Activated T-cell treated with anti-CD3 and anti-CD28 coated beads, Interleukin-2, amount 50 U/mL, for 4 hours (primary cell): ENCODE measurements around the gene HMGB1. TPM values are rescaled to one million over a fixed set of nuclear protein-coding genes. Genes with fewer than 3 reads are reported as not detected.

Experiments
- ATAC-seq, 2 donors: fragments of 200-7000 bp; cut with Tn5 transposase; one replicate each; pipeline ENCODE4 v1.10.0; 2021
- DNase-seq: peaks from one replicate; pipeline ENCODE4 v3.0.0-alpha.2; 2020
- H3K27me3 Mint-ChIP-seq: one replicate; pipeline ENCODE4 v1.8.0; 2021; ENCODE audit warnings: low read depth, mixed read lengths
- H3K36me3 Mint-ChIP-seq: one replicate; pipeline ENCODE4 v1.8.0; 2022; ENCODE audit warnings: mixed read lengths; ENCODE audit not compliant: insufficient read depth
- H3K4me1 Mint-ChIP-seq: one replicate; pipeline ENCODE4 v1.8.0; 2021; ENCODE audit warnings: low read depth, mixed read lengths
- H3K4me3 Mint-ChIP-seq: one replicate; pipeline ENCODE4 v1.8.0; 2021; ENCODE audit warnings: mild to moderate bottlenecking, moderate library complexity, mixed read lengths
- H3K9me3 Mint-ChIP-seq: one replicate; pipeline ENCODE4 v1.8.0; 2021; ENCODE audit warnings: mixed read lengths
- total RNA-seq, 3 donors: library from RNA; stranded (reverse); gene quantifications; one replicate each; pipeline ENCODE4 v1.2.1, GENCODE V29; 2021

Gene HMGB1
- total RNA-seq, result 100 to 1,000 TPM; 372 to 448 (median 435) TPM

DNA sequence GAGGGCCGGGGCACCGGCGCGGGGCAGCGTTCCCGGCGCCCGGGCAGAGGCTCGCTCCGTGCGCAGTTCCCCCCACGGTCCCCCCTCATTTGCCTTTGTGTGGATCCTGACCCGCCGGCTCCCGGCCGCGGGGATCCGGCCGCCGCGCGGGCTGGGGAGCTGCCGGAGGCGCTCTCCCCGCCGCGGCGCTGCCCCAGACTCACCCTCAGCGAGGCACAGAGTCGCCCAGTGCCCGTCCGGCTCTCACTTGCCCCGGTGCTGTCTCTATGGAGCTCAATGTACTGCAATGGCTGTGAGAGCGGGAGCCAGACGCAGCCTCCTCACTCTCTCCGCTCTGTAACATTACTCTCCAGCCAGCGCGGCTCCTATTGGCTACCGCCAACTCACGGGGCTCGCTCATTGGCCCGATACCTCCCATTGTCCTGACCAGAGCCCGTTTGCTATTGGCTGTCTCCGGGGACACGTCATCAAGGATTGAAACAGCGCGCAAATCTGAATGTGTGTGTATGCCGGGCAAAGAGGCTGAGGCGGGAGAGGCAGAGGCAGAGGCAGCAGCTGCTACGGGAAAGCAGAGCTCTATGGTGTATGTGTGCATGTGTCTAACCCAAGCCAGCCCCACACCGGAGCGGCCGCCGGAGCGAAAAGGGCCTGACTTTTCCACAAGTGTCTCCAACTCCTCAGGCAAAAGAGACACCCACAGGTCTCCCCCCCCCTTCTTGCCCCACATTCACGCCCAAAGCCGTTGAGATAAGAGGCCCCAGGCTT, at the start of gene HMGB1:
Gene HMGB1, minus strand, starts transcription at position 344 of the 765 bp plus-strand sequence. CDS start 2,256 bp downstream, outside the sequence.
- peaks cover 19% of the 10 kb centered on the region for H3K36me3 Mint-ChIP-seq
- peaks cover 30% of the 10 kb centered on the region for H3K4me1 Mint-ChIP-seq
- no peaks in the 10 kb centered on the region for H3K9me3 Mint-ChIP-seq
- no peaks in the 10 kb centered on the region for H3K27me3 Mint-ChIP-seq
- peak; percentile 92 for DNase-seq
- ATAC-seq, result peak; percentile 85 to 86
- peak within 1 kb of the TSS; percentile 91 for H3K4me3 Mint-ChIP-seq

DNA sequence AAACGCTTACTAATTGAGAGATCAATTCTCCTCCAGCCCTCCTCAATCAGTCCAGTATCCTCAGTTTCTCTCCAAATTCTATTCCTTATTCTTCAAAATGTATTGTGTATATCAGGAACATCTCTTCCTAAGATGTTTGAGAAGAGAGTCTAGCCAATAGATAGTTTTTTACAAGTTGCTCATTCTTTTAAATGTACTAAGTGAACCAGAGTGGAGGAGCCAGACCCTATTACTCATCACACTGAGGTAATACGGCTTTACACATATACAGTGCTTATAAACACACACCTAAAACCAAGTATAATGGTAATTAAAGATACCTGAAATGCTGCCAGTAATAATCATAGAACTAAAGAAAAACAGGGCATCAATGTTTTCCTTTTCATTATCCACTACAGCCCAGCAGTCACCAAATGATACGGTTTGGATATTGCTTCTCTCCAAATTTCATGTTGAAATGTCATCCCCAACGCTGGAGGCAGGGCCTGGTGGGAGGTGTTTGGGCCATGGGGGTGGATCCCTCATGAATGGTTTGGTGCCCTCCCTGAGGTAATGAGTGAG, 45.2 kb upstream of the HMGB1 start:
- Mint-ChIP-seq H3K36me3 (no peaks in the 10 kb centered on the region), H3K27me3 (no peaks in the 10 kb centered on the region), H3K9me3 (no peaks in the 10 kb centered on the region), H3K4me3 (no peak overlapping the region), H3K4me1 (no peaks in the 10 kb centered on the region)
- ATAC-seq, result no peak
- no peak for DNase-seq

GRCh38 chr13:30510091-30510490, 44.4 kb upstream of the HMGB1 start:
- H3K9me3 Mint-ChIP-seq, result no peaks in the 10 kb centered on the region
- no peak overlapping the region for H3K4me3 Mint-ChIP-seq
- H3K36me3 Mint-ChIP-seq, result no peaks in the 10 kb centered on the region
- DNase-seq (no peak), ATAC-seq (no peak)
- H3K4me1 Mint-ChIP-seq, result no peaks in the 10 kb centered on the region
- H3K27me3 Mint-ChIP-seq, result no peaks in the 10 kb centered on the region

- Mint-ChIP-seq H3K9me3 (no peaks in the 10 kb centered on the region), H3K4me1 (peaks cover 2% of the 10 kb centered on the region), H3K4me3 (no peak overlapping the region), H3K27me3 (no peaks in the 10 kb centered on the region), H3K36me3 (no peaks in the 10 kb centered on the region)
- DNase-seq (no peak), ATAC-seq (no peak)
Observed at GRCh38 chr13:30509254-30510050, 43.7 kb upstream of the HMGB1 start.

- H3K4me1 Mint-ChIP-seq, result peaks cover 7% of the 10 kb centered on the region
- no peaks in the 10 kb centered on the region for H3K9me3 Mint-ChIP-seq
- H3K36me3 Mint-ChIP-seq, result no peaks in the 10 kb centered on the region
- DNase-seq (no peak), ATAC-seq (peak in 1 of 2 donors; percentile 37)
- H3K4me3 Mint-ChIP-seq, result no peak overlapping the region
- H3K27me3 Mint-ChIP-seq, result no peaks in the 10 kb centered on the region
Observed at GRCh38 chr13:30504081-30504480, 38.3 kb upstream of the HMGB1 start.

DNA sequence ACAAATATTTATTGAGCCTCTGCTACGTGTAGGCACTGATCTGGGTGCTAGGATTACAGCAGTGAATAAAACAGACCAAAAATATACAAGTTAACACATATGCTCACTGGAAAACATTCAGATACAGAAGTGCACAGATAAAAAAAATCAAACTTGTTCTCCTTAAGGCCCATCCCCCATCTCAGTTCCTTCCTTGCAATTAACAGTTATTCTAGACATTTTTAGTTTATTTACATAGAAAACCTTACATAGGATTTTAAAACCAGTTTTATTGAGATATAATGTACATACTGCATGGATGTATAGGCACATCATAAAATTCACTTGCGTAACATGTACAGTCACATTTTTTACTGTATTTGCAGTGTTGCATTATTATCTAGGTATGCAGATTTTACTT, 36.5 kb upstream of the HMGB1 start:
- Mint-ChIP-seq H3K27me3 (no peaks in the 10 kb centered on the region), H3K4me1 (peaks cover 7% of the 10 kb centered on the region), H3K36me3 (no peaks in the 10 kb centered on the region), H3K9me3 (no peaks in the 10 kb centered on the region), H3K4me3 (no peak overlapping the region)
- ATAC-seq (no peak), DNase-seq (no peak)

GRCh38 chr13:30499338-30499737, 33.6 kb upstream of the HMGB1 start:
- H3K27me3 Mint-ChIP-seq, result no peaks in the 10 kb centered on the region
- H3K4me3 Mint-ChIP-seq, result no peak overlapping the region
- peaks cover 4% of the 10 kb centered on the region for H3K4me1 Mint-ChIP-seq
- H3K9me3 Mint-ChIP-seq, result no peaks in the 10 kb centered on the region
- ATAC-seq (no peak), DNase-seq (no peak)
- no peaks in the 10 kb centered on the region for H3K36me3 Mint-ChIP-seq

- no peaks in the 10 kb centered on the region for H3K9me3 Mint-ChIP-seq
- ATAC-seq, result no peak
- DNase-seq, result no peak
- H3K36me3 Mint-ChIP-seq, result no peaks in the 10 kb centered on the region
- no peaks in the 10 kb centered on the region for H3K27me3 Mint-ChIP-seq
- no peak overlapping the region for H3K4me3 Mint-ChIP-seq
- H3K4me1 Mint-ChIP-seq, result peaks cover 4% of the 10 kb centered on the region
Observed at GRCh38 chr13:30496147-30496546, 30.4 kb upstream of the HMGB1 start.

DNA sequence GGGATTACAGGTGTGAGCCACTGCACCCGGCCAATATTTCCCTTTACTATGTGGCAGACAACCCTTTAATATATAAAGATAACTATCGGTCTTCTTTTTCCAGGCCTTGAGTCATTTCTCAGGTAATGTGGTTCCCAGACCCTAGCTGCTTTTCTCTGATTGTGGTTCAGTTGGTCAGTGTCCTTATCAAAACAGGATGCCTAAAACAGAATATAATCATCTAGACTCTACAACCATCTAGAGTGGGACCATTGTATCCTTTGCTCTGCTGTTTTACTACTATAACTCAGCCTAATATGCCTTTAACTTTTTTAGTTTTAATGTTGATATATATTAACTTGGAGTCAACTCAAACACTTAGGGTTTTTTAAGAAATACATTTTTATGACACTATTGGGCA, 30.0 kb upstream of the HMGB1 start:
- H3K4me3 Mint-ChIP-seq, result no peak overlapping the region
- no peaks in the 10 kb centered on the region for H3K9me3 Mint-ChIP-seq
- H3K27me3 Mint-ChIP-seq, result no peaks in the 10 kb centered on the region
- H3K4me1 Mint-ChIP-seq, result peaks cover 4% of the 10 kb centered on the region
- no peaks in the 10 kb centered on the region for H3K36me3 Mint-ChIP-seq
- ATAC-seq, result no peak
- no peak for DNase-seq

DNA sequence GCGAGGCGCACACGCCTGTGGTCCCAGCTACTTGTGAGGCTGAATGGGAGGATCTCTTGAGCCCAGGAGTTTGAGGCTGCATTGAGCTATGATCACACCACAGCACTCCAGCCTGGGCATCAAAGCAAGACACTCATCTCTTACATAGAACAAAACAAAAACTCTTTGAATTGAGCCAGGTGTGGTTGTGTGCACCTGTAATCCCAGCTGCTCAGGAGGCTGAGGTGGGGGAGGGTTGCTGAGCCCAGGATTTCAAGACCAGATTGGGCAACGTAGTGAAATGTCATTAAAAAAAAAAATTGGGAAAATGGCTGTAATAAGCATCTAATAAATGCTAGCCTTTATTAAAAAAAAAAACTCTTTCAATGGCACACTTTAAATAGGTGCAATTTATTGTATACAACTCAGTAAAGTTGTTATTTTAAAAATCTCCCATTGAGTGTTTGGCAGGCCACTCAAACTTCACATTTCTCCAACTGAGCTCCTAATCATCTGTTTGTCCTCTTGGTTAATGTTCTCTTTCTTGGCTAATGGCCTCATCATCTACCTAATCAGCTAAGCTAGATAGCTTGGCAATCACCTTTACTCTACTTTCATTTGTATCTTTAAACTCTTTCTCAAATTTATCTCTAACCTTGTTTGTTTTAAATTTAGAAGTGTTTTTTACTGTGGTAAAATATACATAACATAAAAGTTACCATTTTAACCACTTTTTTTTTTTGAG, 28.1 kb upstream of the HMGB1 start:
- no peaks in the 10 kb centered on the region for H3K4me1 Mint-ChIP-seq
- no peaks in the 10 kb centered on the region for H3K36me3 Mint-ChIP-seq
- H3K27me3 Mint-ChIP-seq, result no peaks in the 10 kb centered on the region
- ATAC-seq, result no peak
- no peak overlapping the region for H3K4me3 Mint-ChIP-seq
- H3K9me3 Mint-ChIP-seq, result no peaks in the 10 kb centered on the region
- no peak for DNase-seq

- Mint-ChIP-seq H3K9me3 (no peaks in the 10 kb centered on the region), H3K27me3 (peaks cover 3% of the 10 kb centered on the region), H3K36me3 (no peaks in the 10 kb centered on the region), H3K4me1 (no peaks in the 10 kb centered on the region), H3K4me3 (no peak overlapping the region)
- ATAC-seq (no peak), DNase-seq (no peak)
Observed at GRCh38 chr13:30487075-30487470, 21.3 kb upstream of the HMGB1 start.

DNA sequence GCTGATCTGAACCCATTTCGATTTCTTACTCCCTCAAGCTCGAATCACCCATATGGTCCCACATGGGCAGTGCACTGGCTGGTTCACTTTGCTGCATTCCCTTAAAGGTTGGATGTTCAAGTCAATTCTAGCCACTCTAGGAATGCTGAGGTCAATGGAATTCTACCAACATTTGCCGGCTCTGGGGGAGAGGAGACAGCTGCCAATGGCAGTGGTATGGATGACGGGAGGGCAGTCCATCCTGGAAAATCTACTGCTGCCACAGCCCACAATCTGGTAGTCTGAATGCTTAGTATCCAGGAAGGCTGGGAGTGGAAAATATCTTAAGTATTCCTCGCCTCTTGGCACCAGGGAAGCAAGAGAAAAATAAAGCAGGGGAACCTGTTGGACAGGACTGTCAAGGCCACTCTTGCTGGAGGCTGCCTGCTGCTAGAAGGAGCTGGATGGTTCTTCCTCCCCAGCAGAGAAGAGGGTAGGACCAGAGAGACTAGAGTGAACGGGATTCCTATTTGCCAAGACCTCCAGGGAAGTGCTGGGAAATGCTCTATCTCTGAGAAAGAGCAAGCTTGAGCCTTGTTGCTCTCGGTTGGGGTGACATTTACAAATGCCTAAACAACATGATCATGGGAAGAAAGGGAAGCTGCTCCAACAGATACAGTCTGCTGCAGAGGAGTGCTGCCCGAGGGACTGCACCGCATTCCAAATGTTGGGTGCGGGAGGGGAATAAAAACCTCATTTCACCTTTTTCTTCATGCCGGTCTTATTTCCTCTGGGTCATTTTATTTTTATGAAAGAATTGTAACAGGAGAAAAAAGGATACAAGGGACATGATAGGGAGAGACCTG, 20.7 kb upstream of the HMGB1 start:
- no peak for ATAC-seq
- Mint-ChIP-seq H3K4me3 (no peak overlapping the region), H3K9me3 (no peaks in the 10 kb centered on the region), H3K4me1 (no peaks in the 10 kb centered on the region), H3K36me3 (no peaks in the 10 kb centered on the region), H3K27me3 (peaks cover 3% of the 10 kb centered on the region)
- no peak for DNase-seq

DNA sequence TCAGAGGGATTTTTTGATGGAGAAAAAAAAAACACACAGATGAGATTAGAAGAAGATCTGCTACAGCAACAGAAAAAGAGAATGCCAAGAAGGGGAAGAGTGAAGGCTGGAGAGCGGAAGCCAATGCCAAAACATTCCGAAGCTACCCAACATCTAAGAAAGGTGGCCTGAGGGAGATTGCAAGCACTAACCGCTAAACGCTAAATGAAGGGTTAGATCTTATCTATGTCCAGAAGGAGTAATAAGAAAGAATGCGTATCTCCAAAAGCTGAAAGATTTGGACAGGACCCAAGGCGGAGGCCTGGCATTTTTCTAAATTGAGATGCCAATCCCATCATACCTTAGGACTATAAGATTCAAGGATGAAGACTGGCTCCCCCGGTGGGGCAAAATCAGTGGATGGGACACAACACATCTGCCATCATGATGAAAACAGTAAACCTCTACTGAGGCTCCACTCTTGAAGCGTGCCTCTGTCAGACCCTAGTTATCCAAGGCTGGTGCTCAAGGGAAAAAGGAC, 15.6 kb upstream of the HMGB1 start:
- Mint-ChIP-seq H3K4me3 (no peak overlapping the region), H3K36me3 (no peaks in the 10 kb centered on the region), H3K9me3 (no peaks in the 10 kb centered on the region), H3K4me1 (no peaks in the 10 kb centered on the region), H3K27me3 (peaks cover 3% of the 10 kb centered on the region)
- DNase-seq (no peak), ATAC-seq (no peak)
